Measurements from ENCODE around the gene NOVA1.
"Not testable (repeated sequence)": the region's sequence is repeated elsewhere in the genome, so short reads cannot be mapped to it uniquely, and the experiment has no call there.

Gene NOVA1, protein sequence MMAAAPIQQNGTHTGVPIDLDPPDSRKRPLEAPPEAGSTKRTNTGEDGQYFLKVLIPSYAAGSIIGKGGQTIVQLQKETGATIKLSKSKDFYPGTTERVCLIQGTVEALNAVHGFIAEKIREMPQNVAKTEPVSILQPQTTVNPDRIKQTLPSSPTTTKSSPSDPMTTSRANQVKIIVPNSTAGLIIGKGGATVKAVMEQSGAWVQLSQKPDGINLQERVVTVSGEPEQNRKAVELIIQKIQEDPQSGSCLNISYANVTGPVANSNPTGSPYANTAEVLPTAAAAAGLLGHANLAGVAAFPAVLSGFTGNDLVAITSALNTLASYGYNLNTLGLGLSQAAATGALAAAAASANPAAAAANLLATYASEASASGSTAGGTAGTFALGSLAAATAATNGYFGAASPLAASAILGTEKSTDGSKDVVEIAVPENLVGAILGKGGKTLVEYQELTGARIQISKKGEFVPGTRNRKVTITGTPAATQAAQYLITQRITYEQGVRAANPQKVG

GRCh38 chr14:26597589-26598080, at the start of gene NOVA1:
Gene NOVA1 (minus strand): TSS chr14:26598033. CDS start chr14:26597436, 597 bp downstream.
- no peak for DNase-seq (ENCODE audit: low read depth in 2 of 2)

DNA sequence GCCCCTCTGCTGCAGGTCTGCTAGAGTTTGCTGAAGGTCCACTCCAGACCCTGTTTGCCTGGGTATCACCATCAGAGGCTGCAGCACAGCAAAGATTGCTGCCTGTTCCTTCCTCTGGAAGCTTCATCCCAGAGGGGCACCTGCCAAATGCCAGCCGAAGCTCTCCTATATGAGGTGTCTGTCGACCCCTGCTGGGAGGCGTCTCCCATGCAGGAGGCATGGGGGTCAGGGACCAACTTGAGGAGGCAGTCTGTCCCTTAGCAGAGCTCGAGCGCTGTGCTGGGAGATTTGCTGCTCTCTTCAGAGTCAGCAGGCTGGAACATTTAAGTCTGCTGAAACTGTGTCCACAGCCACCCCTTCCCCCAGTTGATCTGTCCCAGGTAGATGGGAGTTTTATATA, 47.2 kb upstream of the NOVA1 start:
- DNase-seq (ENCODE audit: low read depth in 2 of 2), result not testable (repeated sequence)

DNA sequence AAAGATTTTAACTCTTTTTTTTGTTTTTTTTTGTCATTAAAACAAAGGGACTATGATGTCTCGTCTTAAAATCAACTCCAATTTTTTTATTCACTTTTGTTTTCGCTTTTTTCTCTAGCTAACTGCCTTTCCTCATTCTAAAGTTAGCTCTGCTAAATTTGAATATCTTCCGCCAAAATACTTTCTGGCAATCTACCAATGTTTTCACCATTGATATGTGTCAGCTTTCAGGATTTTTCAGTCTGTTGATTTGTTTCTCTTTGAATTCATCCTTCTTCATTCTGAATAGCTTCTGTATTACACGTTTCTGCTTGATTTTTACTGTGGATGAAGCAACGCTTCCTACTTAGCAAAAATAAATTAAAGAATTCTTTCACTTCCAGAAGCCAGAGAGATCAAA, 38.7 kb upstream of the NOVA1 start:
- no peak for DNase-seq (ENCODE audit: low read depth in 2 of 2)

- not testable (repeated sequence) for DNase-seq (ENCODE audit: low read depth in 2 of 2)
These were observed 37.1 kb upstream of the NOVA1 start for GRCh38 chr14:26634946-26635345.

GRCh38 chr14:26626256-26626655, 28.4 kb upstream of the NOVA1 start:
- DNase-seq (ENCODE audit: low read depth in 2 of 2), result no peak

- no peak for DNase-seq (ENCODE audit: low read depth in 2 of 2)
These were observed 24.8 kb upstream of the NOVA1 start for GRCh38 chr14:26622611-26623010.

GRCh38 chr14:26621807-26622560, 24.2 kb upstream of the NOVA1 start:
- DNase-seq (ENCODE audit: low read depth in 2 of 2), result no peak

DNA sequence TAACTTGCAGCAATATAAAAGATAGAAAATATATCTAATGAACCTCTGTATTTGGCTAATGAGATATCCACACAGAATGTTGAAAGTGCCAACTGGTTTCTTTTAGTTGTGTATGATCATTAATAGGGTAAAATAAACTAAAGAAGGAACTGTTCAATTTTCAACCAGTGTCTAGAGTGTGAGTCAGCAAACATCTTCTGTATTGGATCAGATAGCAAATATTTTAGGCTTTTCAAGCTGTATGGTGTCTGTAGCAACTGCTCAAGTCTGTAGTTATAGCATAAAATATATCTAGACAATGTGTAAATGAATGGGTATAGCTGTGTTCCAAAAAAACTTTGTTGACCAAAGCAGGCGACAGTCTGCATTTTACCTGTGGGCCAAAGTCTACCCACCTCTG, 23.5 kb upstream of the NOVA1 start:
- no peak for DNase-seq (ENCODE audit: low read depth in 2 of 2)

- no peak for DNase-seq (ENCODE audit: low read depth in 2 of 2)
These were observed 13.4 kb upstream of the NOVA1 start for GRCh38 chr14:26611259-26611658.

DNA sequence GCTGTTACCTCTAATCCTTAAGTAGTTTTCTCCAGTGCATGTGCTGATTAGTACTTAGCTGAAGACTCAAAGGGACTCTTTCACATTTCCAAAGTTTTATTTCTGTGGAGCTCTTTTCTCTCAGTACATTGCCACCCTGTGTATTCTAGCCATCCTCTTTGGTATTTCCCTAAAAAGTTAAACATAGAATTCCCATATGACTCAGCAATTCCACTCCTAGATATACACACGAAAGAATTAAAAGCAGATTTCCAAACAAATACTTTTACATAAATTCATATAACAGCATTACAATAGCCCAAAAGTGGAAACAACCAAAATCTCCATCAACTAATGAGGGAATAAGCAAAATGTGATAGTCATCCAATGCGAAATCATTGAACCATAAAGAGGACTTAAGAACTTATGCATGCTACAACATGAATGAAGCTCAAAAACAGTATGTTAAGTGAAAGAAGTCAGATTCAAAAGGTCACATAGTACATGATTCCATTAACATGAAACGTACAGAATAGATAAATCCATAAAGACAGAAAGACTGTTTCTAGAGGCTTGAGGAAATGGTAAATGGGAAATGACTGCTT, 9.0 kb upstream of the NOVA1 start:
- no peak for DNase-seq (ENCODE audit: low read depth in 2 of 2)

DNA sequence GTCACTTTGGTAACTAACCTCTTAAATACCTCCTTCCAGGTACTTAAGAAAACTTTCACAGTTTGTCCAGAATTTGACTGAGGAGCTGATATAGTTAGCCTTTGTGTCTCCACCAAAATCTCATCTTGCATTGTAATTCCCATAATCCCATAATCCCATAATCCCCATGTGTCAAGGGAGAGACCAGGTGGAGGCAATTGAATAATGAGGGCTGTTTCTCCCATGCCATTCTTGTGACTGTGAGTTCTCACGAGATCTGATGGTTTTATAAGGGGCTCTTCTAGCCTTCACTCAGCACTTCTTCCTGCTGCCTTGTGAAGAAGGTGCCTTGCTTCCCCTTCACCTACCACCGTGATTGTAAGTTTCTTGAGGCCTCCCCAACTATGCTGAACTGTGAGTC, 7.8 kb upstream of the NOVA1 start:
- DNase-seq (ENCODE audit: low read depth in 2 of 2), result no peak

DNA sequence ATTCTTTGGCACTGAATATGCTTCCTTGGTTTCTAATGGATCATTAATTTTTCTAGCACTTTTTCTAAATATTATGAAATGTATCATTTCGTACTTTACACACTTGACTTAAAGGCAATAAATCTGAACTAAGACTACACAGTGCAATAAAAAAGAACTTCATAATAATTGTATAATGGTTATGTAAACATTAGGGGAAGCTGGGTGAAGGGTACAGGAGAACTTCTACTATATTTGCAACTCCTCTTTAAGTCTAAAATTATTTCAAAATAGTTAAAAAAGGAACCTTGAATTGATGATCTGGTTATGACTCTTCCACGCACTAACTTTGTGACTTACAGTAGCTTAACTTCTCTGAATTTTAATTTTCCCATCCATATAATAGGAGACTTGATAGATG, 5.1 kb upstream of the NOVA1 start:
- DNase-seq (ENCODE audit: low read depth in 2 of 2), result no peak

- DNase-seq (ENCODE audit: low read depth in 2 of 2), result no peak
These were observed 4.0 kb upstream of the NOVA1 start for GRCh38 chr14:26601856-26602255.

GRCh38 chr14:26599291-26599690, 1.5 kb upstream of the NOVA1 start:
- DNase-seq (ENCODE audit: low read depth in 2 of 2), result no peak

DNA sequence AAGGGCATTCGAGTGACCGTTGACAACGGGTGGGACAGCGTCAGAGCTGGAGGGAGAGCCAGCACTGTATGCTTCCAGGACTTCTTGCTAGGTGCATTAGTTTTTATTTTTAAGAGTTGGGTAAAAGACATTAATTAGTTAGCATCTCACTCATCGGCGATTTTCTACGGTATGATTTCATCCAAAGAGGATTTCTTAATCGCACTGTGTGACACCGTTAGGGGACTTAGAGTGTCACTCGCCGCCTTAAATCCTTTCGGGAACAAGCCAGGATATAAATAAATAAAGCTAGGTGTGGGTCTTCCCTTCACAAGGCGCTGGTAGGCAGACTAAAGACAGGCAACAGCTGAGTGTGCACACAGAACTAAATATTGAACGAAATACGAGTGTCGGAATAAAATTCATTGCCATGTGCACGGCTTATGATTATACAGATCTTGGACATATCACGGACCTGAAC, 869 bp upstream of the NOVA1 start:
- DNase-seq (ENCODE audit: low read depth in 2 of 2), result no peak

DNA sequence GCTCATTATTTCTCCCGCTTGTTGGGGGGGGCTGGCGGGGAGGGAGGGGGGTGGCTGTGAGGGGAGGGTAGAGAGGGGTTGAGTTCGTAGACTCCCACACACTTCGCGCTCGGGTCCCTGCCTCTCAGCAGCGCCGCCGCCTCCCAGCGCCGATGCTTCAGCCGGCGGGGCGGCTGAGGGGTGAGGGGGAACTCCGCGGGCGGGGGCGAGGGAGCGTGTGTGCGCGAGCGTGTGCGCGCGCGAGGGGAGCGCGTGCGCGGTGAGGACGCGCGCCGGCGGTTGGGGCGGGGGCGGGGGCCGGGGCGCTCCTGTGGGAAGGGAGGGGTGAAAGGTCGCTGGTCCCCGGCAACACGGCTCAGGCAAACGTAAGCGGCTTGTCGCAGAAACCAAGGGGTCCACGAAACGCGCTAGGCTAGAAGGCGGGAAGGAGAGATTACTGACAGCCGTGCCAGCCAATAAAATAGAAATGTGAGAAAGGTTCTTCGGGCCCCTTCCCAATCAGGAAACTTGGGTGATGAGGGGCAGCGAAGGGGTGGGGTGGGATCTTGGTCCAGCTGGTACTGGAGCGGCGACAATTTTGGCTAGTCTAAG, 343 bp upstream of the NOVA1 start:
- DNase-seq (ENCODE audit: low read depth in 2 of 2), result no peak

GRCh38 chr14:26597071-26597588, 703 bp downstream of the NOVA1 start:
- no peak for DNase-seq (ENCODE audit: low read depth in 2 of 2)

- no peak for DNase-seq (ENCODE audit: low read depth in 2 of 2)
These were observed 1.2 kb downstream of the NOVA1 start for GRCh38 chr14:26596543-26597061.

DNA sequence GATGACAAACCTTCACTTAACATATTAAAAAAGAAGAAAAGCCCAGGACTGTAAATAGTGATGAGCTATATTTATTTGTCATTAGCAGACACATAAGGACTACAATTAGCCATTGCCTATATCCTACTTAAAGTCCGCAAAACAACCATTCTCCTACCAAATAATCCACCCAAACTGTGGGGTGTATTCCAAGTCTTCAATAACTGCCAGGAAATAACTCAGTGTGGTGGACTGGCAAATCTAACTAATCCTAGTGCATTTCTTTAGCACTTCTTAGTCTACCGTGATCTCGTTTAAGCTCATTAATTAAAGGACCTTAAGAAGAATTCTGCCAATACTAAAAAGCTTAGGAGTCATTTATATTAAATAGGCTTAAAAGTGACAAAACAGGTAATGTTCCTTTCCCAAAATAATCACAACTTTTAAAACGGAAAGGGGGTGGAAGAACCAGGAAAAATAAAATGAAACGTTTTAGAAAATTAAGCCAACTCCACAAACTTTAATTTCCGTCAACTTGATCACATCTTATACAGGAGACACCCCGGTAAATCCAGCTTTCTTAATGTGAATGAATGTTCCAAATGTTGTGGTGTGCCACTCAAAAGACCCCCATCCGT, 1.8 kb downstream of the NOVA1 start:
- no peak for DNase-seq (ENCODE audit: low read depth in 2 of 2)

DNA sequence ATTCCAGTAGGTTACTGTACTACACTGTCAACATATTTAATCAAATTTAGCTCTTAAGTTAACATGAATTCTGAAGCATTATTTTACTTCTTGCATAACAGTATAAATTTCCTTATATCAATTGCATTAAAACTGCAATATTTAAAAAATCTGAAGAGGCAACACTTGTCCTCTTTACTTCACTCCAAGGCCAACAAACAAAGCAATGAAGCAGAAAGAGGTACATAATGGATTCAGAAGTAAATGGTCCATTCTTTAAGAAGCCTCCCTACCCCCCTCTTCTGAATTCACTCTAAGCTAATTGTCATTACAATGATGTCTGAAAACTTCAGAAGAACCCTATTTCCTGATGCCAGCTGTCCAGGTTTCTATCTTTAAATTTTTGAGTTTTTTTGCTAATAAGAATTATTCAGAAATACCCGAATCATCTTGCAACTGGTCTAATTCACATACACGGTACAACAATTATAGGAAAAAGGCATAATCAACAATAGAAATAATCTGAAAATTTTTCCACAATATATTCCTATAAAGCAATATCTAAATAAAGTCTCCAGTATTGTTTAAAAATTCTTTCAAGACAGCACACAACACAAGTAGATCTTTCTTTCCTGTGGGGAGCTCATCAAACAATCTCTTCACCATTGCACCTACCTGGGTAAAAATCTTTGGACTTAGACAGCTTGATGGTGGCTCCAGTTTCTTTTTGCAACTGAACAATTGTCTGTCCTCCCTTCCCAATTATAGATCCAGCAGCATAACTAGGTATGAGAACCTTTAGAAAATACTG, 2.9 kb downstream of the NOVA1 start:
- DNase-seq (ENCODE audit: low read depth in 2 of 2), result no peak
